HG02970 (cell line): Measurements from ENCODE around the gene SURF1.
"Not testable (repeated sequence)": the region's sequence is repeated elsewhere in the genome, so short reads cannot be mapped to it uniquely, and the experiment has no call there.

Source experiments
- ATAC-seq: cut with Tn5 transposase; IDR thresholded peaks from one replicate; pipeline ENCODE4 v1.9.1; 2021; ENCODE audit warnings: mild to moderate bottlenecking, moderate library complexity, moderate number of reproducible peaks; ENCODE audit not compliant: unreplicated experiment, low FRiP score

Gene SURF1, protein sequence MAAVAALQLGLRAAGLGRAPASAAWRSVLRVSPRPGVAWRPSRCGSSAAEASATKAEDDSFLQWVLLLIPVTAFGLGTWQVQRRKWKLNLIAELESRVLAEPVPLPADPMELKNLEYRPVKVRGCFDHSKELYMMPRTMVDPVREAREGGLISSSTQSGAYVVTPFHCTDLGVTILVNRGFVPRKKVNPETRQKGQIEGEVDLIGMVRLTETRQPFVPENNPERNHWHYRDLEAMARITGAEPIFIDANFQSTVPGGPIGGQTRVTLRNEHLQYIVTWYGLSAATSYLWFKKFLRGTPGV

DNA sequence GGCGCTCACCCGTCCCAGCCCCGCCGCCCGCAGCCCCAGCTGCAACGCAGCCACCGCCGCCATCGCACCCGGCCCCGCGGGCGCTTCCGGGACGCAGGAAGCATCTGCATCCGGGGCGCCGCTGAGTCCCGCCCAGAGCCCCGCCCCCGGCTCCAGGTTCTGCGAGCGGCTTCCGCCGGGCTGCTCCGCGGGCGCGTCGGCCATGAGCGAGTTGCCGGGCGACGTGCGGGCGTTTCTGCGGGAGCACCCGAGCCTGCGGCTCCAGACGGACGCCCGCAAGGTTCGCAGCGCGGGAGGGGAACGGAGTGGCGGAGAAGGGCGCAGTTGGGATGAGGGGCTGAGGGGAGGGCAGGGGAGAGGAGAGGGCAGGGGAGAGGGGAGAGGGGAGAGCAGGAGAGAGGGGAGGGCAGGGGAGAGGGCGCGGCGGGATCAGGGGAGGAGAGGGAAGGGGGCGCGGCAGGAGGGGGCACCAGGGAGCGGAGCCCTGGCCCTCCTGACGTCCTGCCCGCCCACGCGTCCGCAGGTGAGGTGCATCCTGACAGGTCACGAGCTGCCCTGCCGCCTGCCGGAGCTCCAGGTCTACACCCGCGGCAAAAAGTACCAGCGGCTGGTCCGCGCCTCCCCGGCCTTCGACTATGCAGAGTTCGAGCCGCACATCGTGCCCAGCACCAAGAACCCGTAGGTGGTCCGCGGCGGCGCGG lies at the start of gene SURF1, which contains the start of gene SURF2:
SURF1 (minus strand) TSS at position 97 of the 701 bp plus-strand sequence; CDS start at position 63, 34 bp downstream.
SURF2 (plus strand) TSS at position 160 of the 701 bp plus-strand sequence; CDS start at position 203, 43 bp downstream.
- ATAC-seq, result peak; percentile 67

DNA sequence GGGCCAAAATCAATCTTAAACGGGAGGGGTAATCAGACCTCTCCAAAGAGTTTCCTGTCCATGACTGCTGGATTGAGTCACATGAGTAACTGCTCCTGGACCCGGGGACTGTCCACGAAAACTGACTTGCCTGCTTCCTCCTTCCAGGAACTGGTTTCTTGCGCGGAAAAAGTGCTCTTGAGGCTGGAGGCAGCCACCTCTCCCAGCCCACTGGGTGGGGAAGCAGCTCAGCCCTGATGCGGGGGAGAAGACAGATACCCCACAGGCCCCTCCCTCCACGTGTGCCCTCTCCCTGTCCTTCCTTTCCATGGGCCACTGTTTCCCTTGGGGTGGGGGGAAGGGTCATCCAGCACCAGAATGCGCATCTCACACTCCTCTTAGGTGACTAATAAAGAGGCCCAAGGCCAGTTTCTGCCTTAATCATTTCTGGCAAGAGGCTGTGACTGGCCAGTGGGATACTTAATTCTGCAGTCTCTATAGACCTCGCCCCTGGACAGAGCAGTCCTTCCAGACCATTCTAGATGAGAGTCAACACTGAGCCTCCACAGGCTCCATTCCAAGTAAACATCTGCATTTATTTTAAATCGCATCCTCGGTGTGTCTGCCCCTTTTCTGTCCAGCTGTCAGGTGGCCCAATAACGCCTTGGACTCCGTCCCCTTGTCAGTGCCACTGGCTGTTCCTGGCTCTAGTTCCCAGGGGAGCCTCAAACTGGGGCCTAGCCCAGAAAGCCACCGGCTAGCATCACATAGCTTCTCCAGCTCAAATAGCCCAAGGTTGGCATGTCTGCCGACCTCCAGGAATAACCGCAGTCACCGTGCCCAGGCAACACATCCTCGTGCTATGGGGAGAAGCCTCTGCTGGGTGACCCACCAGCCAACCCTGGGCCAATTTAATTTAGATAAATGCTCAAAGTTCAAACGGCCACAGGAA lies 49.5 kb upstream of the SURF1 start:
- no peak for ATAC-seq

DNA sequence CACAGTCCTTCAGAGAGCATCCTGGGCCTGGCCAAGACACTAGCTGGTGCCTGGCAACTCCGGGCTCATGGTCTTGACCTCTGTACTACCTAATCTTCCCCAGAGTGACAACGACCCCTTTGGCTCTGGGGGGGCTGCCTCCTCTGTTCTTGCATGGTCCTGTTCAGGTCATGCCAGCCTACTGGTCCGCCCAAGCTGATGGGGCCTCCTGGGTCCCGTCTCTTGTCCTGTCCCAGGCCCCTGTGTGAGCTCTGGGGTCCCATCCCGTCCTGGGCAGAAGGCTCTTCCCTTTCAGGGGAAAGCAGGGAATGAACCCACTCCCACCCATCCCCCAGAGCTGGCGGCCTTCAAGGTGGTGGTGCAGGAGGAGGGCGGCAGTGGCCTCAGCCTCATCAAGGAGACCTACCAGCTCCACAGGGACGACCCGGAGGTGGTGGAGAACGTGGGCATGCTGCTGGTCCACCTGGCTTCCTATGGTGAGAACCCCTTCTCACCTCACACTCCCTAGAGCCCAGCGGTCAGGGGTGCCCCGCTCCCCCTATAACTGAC lies 48.2 kb upstream of the SURF1 start:
- no peak for ATAC-seq

- ATAC-seq, result no peak
Measured at GRCh38 chr9:133403766-133404453, 47.6 kb upstream of the SURF1 start.

GRCh38 chr9:133402689-133403088 lies 46.4 kb upstream of the SURF1 start:
- ATAC-seq, result no peak

GRCh38 chr9:133401588-133401987 lies 45.3 kb upstream of the SURF1 start:
- no peak for ATAC-seq

DNA sequence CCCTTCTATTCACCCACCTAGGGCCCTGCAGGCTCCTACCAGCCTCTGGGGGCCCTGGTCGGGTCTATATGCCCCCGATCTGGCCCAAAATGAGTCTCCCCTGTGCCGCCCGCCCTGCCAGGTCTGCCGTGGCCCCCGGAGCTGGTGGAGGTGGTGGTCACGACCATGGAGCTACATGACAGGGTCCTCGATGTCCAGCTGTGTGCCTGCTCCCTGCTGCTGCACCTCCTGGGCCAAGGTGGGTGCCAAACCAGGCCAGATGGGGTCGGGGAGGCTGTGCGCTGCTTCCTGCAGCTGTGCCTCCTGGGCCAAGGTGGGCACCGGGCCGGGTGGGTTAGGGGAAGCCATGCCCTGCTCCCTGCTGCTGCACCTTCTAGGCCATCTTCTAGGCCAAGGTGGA lies 44.0 kb upstream of the SURF1 start:
- no peak for ATAC-seq

- no peak for ATAC-seq
Measured at GRCh38 chr9:133397895-133398294, 41.6 kb upstream of the SURF1 start.

GRCh38 chr9:133397370-133397769 lies 41.1 kb upstream of the SURF1 start:
- no peak for ATAC-seq

GRCh38 chr9:133396952-133397351 lies 40.7 kb upstream of the SURF1 start:
- no peak for ATAC-seq

- no peak for ATAC-seq
Measured at GRCh38 chr9:133394687-133395271, 38.5 kb upstream of the SURF1 start.

DNA sequence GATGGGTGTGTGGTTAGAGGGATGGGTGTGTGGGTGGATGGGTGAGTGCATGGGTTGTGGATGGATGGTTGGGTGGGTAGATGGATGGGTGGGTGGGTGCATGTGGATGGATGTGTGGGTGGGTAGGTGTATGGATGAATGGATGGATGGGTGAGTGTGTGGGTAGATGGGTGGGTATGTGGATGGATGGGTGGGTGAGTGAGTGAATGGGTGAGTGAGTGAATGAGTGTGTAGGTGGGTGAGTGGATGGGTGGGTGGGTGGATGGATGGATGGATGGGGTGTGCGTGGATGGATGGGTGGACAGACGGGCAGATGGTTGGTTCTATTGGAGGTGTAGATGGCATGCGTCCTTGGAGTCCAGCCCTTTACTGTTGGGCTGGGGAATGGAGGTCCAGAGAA lies 37.1 kb upstream of the SURF1 start:
- ATAC-seq, result no peak

DNA sequence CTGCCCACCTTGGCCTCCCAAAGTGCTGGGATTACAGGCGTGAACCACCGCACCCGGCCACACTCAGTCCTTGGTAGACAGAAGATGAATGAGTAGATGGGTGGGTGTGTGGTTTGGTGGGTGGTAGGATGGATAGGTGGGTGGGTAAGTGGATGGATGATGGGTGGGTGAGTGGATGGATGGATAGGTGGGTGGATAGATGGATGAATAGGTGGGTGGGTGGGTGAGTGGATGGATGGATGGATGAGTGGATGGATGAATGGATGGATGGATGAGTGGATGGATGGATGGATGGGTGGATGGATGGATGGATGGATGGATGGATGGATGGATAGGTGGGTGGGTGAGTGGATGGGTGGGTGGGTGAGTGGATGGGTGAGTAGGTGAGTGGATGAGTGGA lies 36.0 kb upstream of the SURF1 start:
- not testable (repeated sequence) for ATAC-seq

DNA sequence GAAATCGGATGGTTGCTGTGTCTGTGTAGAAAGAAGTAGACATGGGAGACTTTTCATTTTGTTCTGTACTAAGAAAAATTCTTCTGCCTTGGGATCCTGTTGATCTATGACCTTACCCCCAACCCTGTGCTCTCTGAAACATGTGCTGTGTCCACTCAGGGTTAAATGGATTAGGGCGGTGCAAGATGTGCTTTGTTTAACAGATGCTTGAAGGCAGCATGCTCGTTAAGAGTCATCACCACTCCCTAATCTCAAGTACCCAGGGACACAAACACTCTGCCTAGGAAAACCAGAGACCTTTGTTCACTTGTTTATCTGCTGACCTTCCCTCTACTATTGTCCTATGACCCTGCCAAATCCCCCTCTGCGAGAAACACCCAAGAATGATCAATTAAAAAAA lies 35.2 kb upstream of the SURF1 start:
- not testable (repeated sequence) for ATAC-seq

DNA sequence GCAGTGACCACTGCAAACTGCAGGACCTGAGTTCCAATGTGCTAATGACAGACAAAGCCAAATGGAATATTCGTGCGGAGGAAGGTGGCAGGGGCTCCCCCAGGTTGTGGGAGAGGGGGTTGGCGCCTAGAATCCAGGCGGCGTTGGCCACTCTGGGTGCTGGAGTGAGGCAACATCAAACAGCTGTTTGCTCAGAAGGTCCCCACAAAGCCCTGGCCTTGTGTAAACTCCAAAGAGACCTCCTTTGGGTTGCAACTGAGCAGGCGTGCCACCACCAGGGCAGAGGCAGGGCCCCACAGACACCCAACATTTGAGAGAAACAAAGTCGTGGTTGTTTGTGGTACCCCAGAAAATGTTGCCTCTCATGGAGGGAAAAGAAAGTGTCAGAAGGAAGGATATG lies 34.4 kb upstream of the SURF1 start:
- ATAC-seq, result no peak

- no peak for ATAC-seq
Measured at GRCh38 chr9:133389562-133389961, 33.3 kb upstream of the SURF1 start.

DNA sequence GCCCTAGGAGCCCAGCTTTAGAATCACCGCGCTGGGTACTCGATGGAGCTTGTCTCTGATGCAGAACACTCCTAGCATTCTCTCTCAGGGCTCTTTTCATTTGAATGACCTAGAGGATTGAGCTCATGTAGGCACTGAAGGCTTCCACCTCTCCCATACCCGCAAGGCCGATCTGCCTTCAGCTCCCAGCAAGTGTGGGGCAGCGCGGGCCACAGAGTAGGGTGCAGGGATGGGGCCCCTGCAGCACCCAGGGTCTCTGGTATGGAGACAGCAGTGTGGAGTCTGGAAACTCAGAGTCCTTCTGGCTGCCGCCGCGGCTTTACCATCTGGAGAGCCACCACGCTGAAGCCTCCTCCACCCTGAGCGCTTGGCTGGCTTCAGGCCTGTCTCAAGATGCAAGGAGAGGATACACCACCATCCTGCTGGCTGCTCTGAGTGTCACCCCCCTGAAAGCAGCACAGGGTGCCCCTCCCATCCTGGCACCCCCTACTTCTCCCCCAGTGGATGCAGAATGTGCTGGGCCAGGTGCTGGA lies 32.8 kb upstream of the SURF1 start:
- no peak for ATAC-seq

- ATAC-seq, result no peak
Measured at GRCh38 chr9:133387680-133388079, 31.4 kb upstream of the SURF1 start.

- ATAC-seq, result no peak
Measured at GRCh38 chr9:133386338-133386737, 30.1 kb upstream of the SURF1 start.
